Measurements from ENCODE around the gene SIX1. TPM values are rescaled to one million over a fixed set of nuclear protein-coding genes. Genes with fewer than 3 reads are reported as not detected.

The SIX1 gene
- total and polyA plus RNA-seq, 4 donors = 0.17 to 44.8 (median 19.9) TPM

DNA sequence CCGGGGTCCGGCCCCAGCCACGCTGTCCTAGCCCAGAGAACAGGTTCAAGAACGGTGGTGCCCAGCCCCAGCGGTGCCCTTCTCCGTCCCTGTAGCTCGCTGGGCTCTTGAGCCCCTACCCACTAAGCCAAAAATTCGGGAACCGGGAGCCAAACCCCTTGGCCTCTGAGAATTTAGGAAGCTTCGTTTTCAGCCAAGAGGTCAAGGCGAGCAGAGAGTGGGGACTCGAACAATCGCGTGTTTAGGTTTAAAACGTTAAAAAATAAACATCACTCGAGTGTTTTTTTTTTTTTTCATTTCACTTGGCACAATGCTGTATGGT is 6.2 kb downstream of the SIX1 start:
- Histone ChIP-seq H3K4me3 (ENCODE audit: low read depth, low read length) (peak overlapping the region; percentile 9), H3K9me3 (ENCODE audit: control insufficient read depth, insufficient read depth, low read length) (no peaks in the 10 kb centered on the region), H3K27me3 (ENCODE audit: control insufficient read depth, insufficient read depth, low read length) (peaks cover 100% of the 10 kb centered on the region), H3K4me1 (ENCODE audit: control insufficient read depth, insufficient read depth, low read length) (peaks cover 27% of the 10 kb centered on the region), H3K36me3 (ENCODE audit: control insufficient read depth, insufficient read depth, low read length) (no peaks in the 10 kb centered on the region), H3K27ac (ENCODE audit: low read depth, low read length) (no peak overlapping the region)
- peak in 1 of 6 donors; percentile 42 for DNase-seq (ENCODE audit: low read depth in 4 of 6, low spot score in 6 of 6)
- 6% methylated on average over 15 of the region's 16 CpGs for WGBS (ENCODE audit: insufficient coverage)

DNA sequence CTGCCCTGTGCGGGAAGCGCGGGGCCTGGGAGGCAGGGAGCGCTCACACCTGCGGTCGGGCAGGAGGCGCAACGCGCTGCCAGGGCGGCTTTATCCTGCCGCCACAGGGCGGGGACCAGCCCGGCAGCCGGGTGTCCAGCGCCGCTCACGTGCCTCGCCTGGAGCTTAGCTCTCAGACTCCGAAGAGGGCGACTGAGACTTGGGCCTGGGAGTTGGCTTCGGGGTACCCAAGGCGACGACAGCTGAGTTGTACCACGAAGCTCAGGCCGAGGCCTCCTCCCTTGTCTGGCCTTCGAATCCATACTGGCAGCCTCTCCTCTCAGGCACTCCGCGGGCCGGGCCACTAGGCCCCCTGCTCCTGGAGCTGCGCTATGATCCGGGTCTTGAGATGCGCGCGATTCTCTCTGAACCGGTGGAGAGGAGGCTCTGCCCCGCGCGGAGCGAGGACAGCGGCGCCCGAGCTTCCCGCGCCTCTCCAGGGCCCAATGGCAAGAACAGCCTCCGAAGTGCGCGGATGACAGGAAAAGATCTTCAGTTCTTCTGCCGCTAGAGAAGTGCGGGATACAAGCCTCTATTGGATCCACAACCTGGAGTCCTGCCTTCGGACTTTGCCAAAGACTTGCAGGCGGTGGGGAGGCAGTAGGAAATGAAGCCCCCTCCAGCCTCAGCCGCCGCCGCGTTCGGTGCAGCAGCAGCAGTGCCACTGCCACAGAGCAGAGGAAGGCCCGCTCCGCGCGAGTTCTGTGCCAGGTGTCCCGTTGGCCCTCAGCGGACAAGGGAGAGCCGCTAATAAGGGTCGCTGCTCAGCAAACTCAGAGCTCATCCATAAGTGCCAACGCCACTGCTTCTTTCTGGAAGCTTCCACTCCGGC is 6.8 kb downstream of the SIX1 start:
- DNase-seq (ENCODE audit: low read depth in 4 of 6, low spot score in 6 of 6) = peak in 1 of 6 donors; percentile 17

DNA sequence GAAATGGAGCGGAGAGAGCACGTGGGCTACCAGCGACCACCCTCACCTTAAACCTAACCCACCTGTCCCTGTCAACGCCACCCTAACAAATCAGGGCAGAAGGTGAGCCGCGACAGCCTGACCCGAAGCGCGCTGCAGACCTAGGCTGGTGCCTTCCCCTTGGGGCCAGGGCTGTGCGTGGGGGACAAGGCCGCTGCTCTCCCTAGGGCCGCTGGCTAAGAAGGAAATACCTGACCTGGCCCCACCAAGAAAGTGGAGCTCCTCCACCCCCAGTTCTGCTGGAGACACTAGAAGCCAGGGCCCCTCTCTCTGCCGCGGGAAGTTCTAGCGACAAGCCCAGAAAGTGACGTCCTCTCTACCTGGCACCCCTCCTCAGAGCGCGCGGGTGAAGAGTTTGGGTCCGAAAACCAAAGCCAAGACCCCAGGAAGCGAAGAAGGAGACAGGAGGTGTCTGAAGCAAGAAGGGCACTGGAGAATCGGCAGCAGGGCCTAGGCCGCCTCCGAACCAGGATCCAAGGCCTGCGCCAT is 7.5 kb downstream of the SIX1 start:
- Histone ChIP-seq H3K9me3 (ENCODE audit: control insufficient read depth, insufficient read depth, low read length) (no peaks in the 10 kb centered on the region), H3K27me3 (ENCODE audit: control insufficient read depth, insufficient read depth, low read length) (peaks cover 100% of the 10 kb centered on the region), H3K4me3 (ENCODE audit: low read depth, low read length) (no peak overlapping the region), H3K4me1 (ENCODE audit: control insufficient read depth, insufficient read depth, low read length) (peaks cover 27% of the 10 kb centered on the region), H3K27ac (ENCODE audit: low read depth, low read length) (no peak overlapping the region), H3K36me3 (ENCODE audit: control insufficient read depth, insufficient read depth, low read length) (no peaks in the 10 kb centered on the region)
- peak in 1 of 6 donors; percentile 8 for DNase-seq (ENCODE audit: low read depth in 4 of 6, low spot score in 6 of 6)
- WGBS (ENCODE audit: insufficient coverage) = 8% methylated on average over 23 of the region's 25 CpGs

More for the DNA sequence above, 6.8 kb downstream of the SIX1 start:
- H3K9me3 ChIP-seq (ENCODE audit: control insufficient read depth, insufficient read depth, low read length) = no peaks in the 10 kb centered on the region
- H3K27ac ChIP-seq (ENCODE audit: low read depth, low read length) = no peak overlapping the region
- H3K4me1 ChIP-seq (ENCODE audit: control insufficient read depth, insufficient read depth, low read length) = peaks cover 27% of the 10 kb centered on the region
- peak overlapping the region; percentile 9 for H3K4me3 ChIP-seq (ENCODE audit: low read depth, low read length)
- H3K27me3 ChIP-seq (ENCODE audit: control insufficient read depth, insufficient read depth, low read length) = peaks cover 100% of the 10 kb centered on the region
- 6% methylated on average over 66 of the region's 66 CpGs for WGBS (ENCODE audit: insufficient coverage)
- no peaks in the 10 kb centered on the region for H3K36me3 ChIP-seq (ENCODE audit: control insufficient read depth, insufficient read depth, low read length)

- H3K9me3 ChIP-seq (ENCODE audit: control insufficient read depth, insufficient read depth, low read length) = no peaks in the 10 kb centered on the region
- DNase-seq (ENCODE audit: low read depth in 4 of 6, low spot score in 6 of 6) = peak in 1 of 6 donors; percentile 9
- 6% methylated on average over 20 of the region's 24 CpGs for WGBS (ENCODE audit: insufficient coverage)
- H3K4me1 ChIP-seq (ENCODE audit: control insufficient read depth, insufficient read depth, low read length) = peaks cover 27% of the 10 kb centered on the region
- H3K27me3 ChIP-seq (ENCODE audit: control insufficient read depth, insufficient read depth, low read length) = peaks cover 99% of the 10 kb centered on the region
- peak overlapping the region; percentile 3 for H3K4me3 ChIP-seq (ENCODE audit: low read depth, low read length)
- H3K27ac ChIP-seq (ENCODE audit: low read depth, low read length) = no peak overlapping the region
- H3K36me3 ChIP-seq (ENCODE audit: control insufficient read depth, insufficient read depth, low read length) = no peaks in the 10 kb centered on the region
These were observed 8.2 kb downstream of the SIX1 start for GRCh38 chr14:60640859-60641741.

DNA sequence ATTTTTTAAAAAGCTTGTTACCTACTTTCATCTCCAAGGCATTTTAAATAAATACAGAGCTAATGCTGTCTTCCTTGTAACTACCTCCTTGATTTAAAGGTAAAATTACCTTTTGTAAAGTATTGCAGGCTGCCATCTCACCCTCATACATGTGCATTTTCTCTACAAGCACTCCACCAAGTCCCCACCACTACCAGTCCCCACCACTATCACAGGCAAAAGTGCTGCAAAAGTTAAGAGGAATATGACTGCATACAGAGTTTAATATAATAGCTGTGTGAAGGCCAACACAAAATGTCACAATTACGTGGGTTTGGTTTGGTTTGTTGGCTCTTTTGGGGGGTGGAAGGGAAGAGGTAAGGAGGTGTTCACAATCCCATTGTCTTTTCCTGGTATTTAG is 9.6 kb downstream of the SIX1 start:
- no CpG with 5 or more reads among the region's 1 CpG for whole genome bisulfite sequencing (ENCODE audit: insufficient coverage)
- H3K27me3 ChIP-seq (ENCODE audit: control insufficient read depth, insufficient read depth, low read length) = peaks cover 93% of the 10 kb centered on the region
- no peak for DNase-seq (ENCODE audit: low read depth in 4 of 6, low spot score in 6 of 6)

GRCh38 chr14:60637479-60638315 is 11.6 kb downstream of the SIX1 start:
- DNase-seq (ENCODE audit: low read depth in 4 of 6, low spot score in 6 of 6) = peak in 2 of 6 donors; percentile 6 to 49
- no peaks in the 10 kb centered on the region for H3K36me3 ChIP-seq (ENCODE audit: control insufficient read depth, insufficient read depth, low read length)
- peaks cover 76% of the 10 kb centered on the region for H3K27me3 ChIP-seq (ENCODE audit: control insufficient read depth, insufficient read depth, low read length)
- H3K27ac ChIP-seq (ENCODE audit: low read depth, low read length) = peak overlapping the region; percentile 47
- H3K4me1 ChIP-seq (ENCODE audit: control insufficient read depth, insufficient read depth, low read length) = peaks cover 22% of the 10 kb centered on the region
- WGBS (ENCODE audit: insufficient coverage) = 2% methylated on average over 41 of the region's 55 CpGs
- H3K4me3 ChIP-seq (ENCODE audit: low read depth, low read length) = peak overlapping the region; percentile 9
- H3K9me3 ChIP-seq (ENCODE audit: control insufficient read depth, insufficient read depth, low read length) = no peaks in the 10 kb centered on the region

More for the DNA sequence above, 9.6 kb downstream of the SIX1 start:
- Histone ChIP-seq H3K36me3 (ENCODE audit: control insufficient read depth, insufficient read depth, low read length) (no peaks in the 10 kb centered on the region), H3K4me1 (ENCODE audit: control insufficient read depth, insufficient read depth, low read length) (peaks cover 27% of the 10 kb centered on the region), H3K9me3 (ENCODE audit: control insufficient read depth, insufficient read depth, low read length) (no peaks in the 10 kb centered on the region), H3K4me3 (ENCODE audit: low read depth, low read length) (no peak overlapping the region), H3K27ac (ENCODE audit: low read depth, low read length) (no peak overlapping the region)

- H3K27me3 ChIP-seq (ENCODE audit: control insufficient read depth, insufficient read depth, low read length) = peaks cover 74% of the 10 kb centered on the region
- 10% methylated on average over 13 of the region's 20 CpGs for WGBS (ENCODE audit: insufficient coverage)
- no peaks in the 10 kb centered on the region for H3K9me3 ChIP-seq (ENCODE audit: control insufficient read depth, insufficient read depth, low read length)
- H3K36me3 ChIP-seq (ENCODE audit: control insufficient read depth, insufficient read depth, low read length) = no peaks in the 10 kb centered on the region
- H3K27ac ChIP-seq (ENCODE audit: low read depth, low read length) = no peak overlapping the region
- peak overlapping the region; percentile 4 for H3K4me3 ChIP-seq (ENCODE audit: low read depth, low read length)
- H3K4me1 ChIP-seq (ENCODE audit: control insufficient read depth, insufficient read depth, low read length) = peaks cover 15% of the 10 kb centered on the region
- peak in 2 of 6 donors; percentile 1 to 2 for DNase-seq (ENCODE audit: low read depth in 4 of 6, low spot score in 6 of 6)
These were observed 12.3 kb downstream of the SIX1 start for GRCh38 chr14:60636879-60637478.

GRCh38 chr14:60634153-60634552 is 15.1 kb downstream of the SIX1 start:
- Histone ChIP-seq H3K9me3 (ENCODE audit: control insufficient read depth, insufficient read depth, low read length) (no peaks in the 10 kb centered on the region), H3K36me3 (ENCODE audit: control insufficient read depth, insufficient read depth, low read length) (no peaks in the 10 kb centered on the region), H3K4me3 (ENCODE audit: low read depth, low read length) (no peak overlapping the region), H3K27me3 (ENCODE audit: control insufficient read depth, insufficient read depth, low read length) (peaks cover 48% of the 10 kb centered on the region), H3K27ac (ENCODE audit: low read depth, low read length) (no peak overlapping the region), H3K4me1 (ENCODE audit: control insufficient read depth, insufficient read depth, low read length) (peaks cover 12% of the 10 kb centered on the region)
- no CpG with 5 or more reads among the region's 4 CpGs for WGBS (ENCODE audit: insufficient coverage)
- DNase-seq (ENCODE audit: low read depth in 4 of 6, low spot score in 6 of 6) = no peak
